ENCODE measurements around the gene ACKR3.

- TF ChIP-seq EP300 (IDR thresholded peaks at IDR 0.05), result no peak
- TF ChIP-seq, protein P1, sequence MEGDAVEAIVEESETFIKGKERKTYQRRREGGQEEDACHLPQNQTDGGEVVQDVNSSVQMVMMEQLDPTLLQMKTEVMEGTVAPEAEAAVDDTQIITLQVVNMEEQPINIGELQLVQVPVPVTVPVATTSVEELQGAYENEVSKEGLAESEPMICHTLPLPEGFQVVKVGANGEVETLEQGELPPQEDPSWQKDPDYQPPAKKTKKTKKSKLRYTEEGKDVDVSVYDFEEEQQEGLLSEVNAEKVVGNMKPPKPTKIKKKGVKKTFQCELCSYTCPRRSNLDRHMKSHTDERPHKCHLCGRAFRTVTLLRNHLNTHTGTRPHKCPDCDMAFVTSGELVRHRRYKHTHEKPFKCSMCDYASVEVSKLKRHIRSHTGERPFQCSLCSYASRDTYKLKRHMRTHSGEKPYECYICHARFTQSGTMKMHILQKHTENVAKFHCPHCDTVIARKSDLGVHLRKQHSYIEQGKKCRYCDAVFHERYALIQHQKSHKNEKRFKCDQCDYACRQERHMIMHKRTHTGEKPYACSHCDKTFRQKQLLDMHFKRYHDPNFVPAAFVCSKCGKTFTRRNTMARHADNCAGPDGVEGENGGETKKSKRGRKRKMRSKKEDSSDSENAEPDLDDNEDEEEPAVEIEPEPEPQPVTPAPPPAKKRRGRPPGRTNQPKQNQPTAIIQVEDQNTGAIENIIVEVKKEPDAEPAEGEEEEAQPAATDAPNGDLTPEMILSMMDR (IDR thresholded peaks at IDR 0.05), result no peak
- no peak for TF ChIP-seq POLR2A (IDR thresholded peaks at IDR 0.05)
Observed at GRCh38 chr2:236628256-236628901, 58.8 kb downstream of the ACKR3 start.

Measured in ovary (tissue), 3 donors.